KMS-11 (cell line): ENCODE results near the gene WASF3.
"Not testable (repeated sequence)": the region's sequence is repeated elsewhere in the genome, so short reads cannot be mapped to it uniquely, and the experiment has no call there.

Experiments used
- H2AFZ ChIP-seq: fragments of 200-600 bp; sonication (generic); 2 replicates; pipeline ENCODE4 v1.6.1; 2016; ENCODE audit warnings: antibody characterized with exemption, mixed run types, low read depth
- H3K27ac ChIP-seq: fragments of 200-600 bp; sonication (generic); 2 replicates; pipeline ENCODE4 v1.6.1; 2016; ENCODE audit warnings: mild to moderate bottlenecking, mixed run types
- H3K27me3 ChIP-seq: fragments of 200-600 bp; sonication (generic); 2 replicates; pipeline ENCODE4 v1.6.1; 2017; ENCODE audit warnings: mild to moderate bottlenecking, low read depth, mixed run types, moderate library complexity; ENCODE audit not compliant: insufficient read depth
- H3K36me3 ChIP-seq: fragments of 200-600 bp; sonication (generic); 2 replicates; pipeline ENCODE4 v1.6.1; 2017; ENCODE audit warnings: mild to moderate bottlenecking, mixed run types; ENCODE audit not compliant: insufficient read depth
- H3K4me1 ChIP-seq: fragments of 200-600 bp; sonication (generic); 2 replicates; pipeline ENCODE4 v1.6.1; 2016; ENCODE audit warnings: mild to moderate bottlenecking, low read depth, mixed run types; ENCODE audit not compliant: poor library complexity, severe bottlenecking
- H3K4me2 ChIP-seq: fragments of 200-600 bp; sonication (generic); 2 replicates; pipeline ENCODE4 v1.7.0; 2016; ENCODE audit warnings: mild to moderate bottlenecking, mixed run types
- H3K4me3 ChIP-seq: fragments of 200-600 bp; sonication (generic); IDR thresholded peaks from 2 replicates; pipeline ENCODE4 v1.6.1; 2017; ENCODE audit warnings: low read depth, low read length, mixed read lengths; ENCODE audit not compliant: insufficient read depth
- H3K79me2 ChIP-seq: fragments of 200-600 bp; sonication (generic); 2 replicates; pipeline ENCODE4 v1.6.1; 2016; ENCODE audit warnings: low read depth, mixed run types; ENCODE audit not compliant: insufficient read depth
- H3K9ac ChIP-seq: fragments of 200-600 bp; sonication (generic); 2 replicates; pipeline ENCODE4 v1.6.1; 2016; ENCODE audit warnings: mild to moderate bottlenecking, mixed run types
- H4K20me1 ChIP-seq: fragments of 200-600 bp; sonication (generic); 2 replicates; pipeline ENCODE4 v1.6.1; 2016; ENCODE audit warnings: mild to moderate bottlenecking, mixed run types; ENCODE audit not compliant: insufficient read depth
- CTCF ChIP-seq: fragments of 200-600 bp; sonication (generic); conservative IDR thresholded peaks from 2 replicates; pipeline ENCODE4 v1.6.1; 2017; ENCODE audit warnings: low read depth, mild to moderate bottlenecking, antibody characterized with exemption, low read length, moderate library complexity, mixed read lengths

WASF3 gene

GRCh38 chr13:26721251-26722121, 164.0 kb downstream of the WASF3 start:
- Histone ChIP-seq H3K4me2 (no peak overlapping the region), H3K27ac (no peak overlapping the region), H3K36me3 (no peaks in the 10 kb centered on the region), H3K9ac (no peak overlapping the region), H2AFZ (no peak overlapping the region), H3K79me2 (no peaks in the 10 kb centered on the region), H3K27me3 (no peaks in the 10 kb centered on the region), H3K4me3 (no peak overlapping the region), H3K4me1 (no peaks in the 10 kb centered on the region), H4K20me1 (no peaks in the 10 kb centered on the region)
- no peak for TF ChIP-seq CTCF

- H3K27me3 ChIP-seq, result no peaks in the 10 kb centered on the region
- no peak overlapping the region for H2AFZ ChIP-seq
- H4K20me1 ChIP-seq, result no peaks in the 10 kb centered on the region
- no peak overlapping the region for H3K9ac ChIP-seq
- H3K4me3 ChIP-seq, result no peak overlapping the region
- no peak for TF ChIP-seq CTCF
- H3K4me2 ChIP-seq, result no peak overlapping the region
- no peaks in the 10 kb centered on the region for H3K4me1 ChIP-seq
- no peak overlapping the region for H3K27ac ChIP-seq
- no peaks in the 10 kb centered on the region for H3K36me3 ChIP-seq
- H3K79me2 ChIP-seq, result no peaks in the 10 kb centered on the region
Observed at GRCh38 chr13:26722321-26722720, 164.8 kb downstream of the WASF3 start.

GRCh38 chr13:26723620-26724019, 166.1 kb downstream of the WASF3 start:
- not testable (repeated sequence) for H3K79me2 ChIP-seq, H4K20me1 ChIP-seq, H3K36me3 ChIP-seq, H3K4me3 ChIP-seq, H2AFZ ChIP-seq, H3K4me1 ChIP-seq, H3K27ac ChIP-seq, H3K4me2 ChIP-seq, H3K9ac ChIP-seq, H3K27me3 ChIP-seq

GRCh38 chr13:26726684-26727083, 169.2 kb downstream of the WASF3 start:
- Histone ChIP-seq H3K27ac (no peak overlapping the region), H3K27me3 (no peaks in the 10 kb centered on the region), H3K4me1 (no peaks in the 10 kb centered on the region), H4K20me1 (no peaks in the 10 kb centered on the region), H3K9ac (no peak overlapping the region), H2AFZ (no peak overlapping the region), H3K36me3 (no peaks in the 10 kb centered on the region), H3K4me3 (no peak overlapping the region), H3K4me2 (no peak overlapping the region), H3K79me2 (no peaks in the 10 kb centered on the region)
- no peak for TF ChIP-seq CTCF

- Histone ChIP-seq H3K4me2 (no peak overlapping the region), H3K9ac (no peak overlapping the region), H3K36me3 (no peaks in the 10 kb centered on the region), H4K20me1 (no peaks in the 10 kb centered on the region), H3K4me3 (no peak overlapping the region), H3K27me3 (no peaks in the 10 kb centered on the region), H3K4me1 (no peaks in the 10 kb centered on the region), H3K79me2 (no peaks in the 10 kb centered on the region), H2AFZ (no peak overlapping the region), H3K27ac (no peak overlapping the region)
- TF ChIP-seq CTCF, result no peak
Observed at GRCh38 chr13:26727122-26727521, 169.6 kb downstream of the WASF3 start.
